GM12865 (cell line): ENCODE data around the gene PLXNA1.

ENCODE experiments used
- DNase-seq: peaks from one replicate; pipeline ENCODE4 v3.0.0; 2010; ENCODE audit warnings: low read depth
- H3K4me3 ChIP-seq: 2 replicates; pipeline ENCODE4 v1.5.1; 2011; ENCODE audit warnings: mild to moderate bottlenecking, low read depth, low read length, control low read depth
- CTCF ChIP-seq: IDR thresholded peaks from 2 replicates; pipeline ENCODE4 v1.5.1; 2011; ENCODE audit warnings: low read length, control low read depth, low read depth, inconsistent platforms; ENCODE audit not compliant: insufficient read depth; ENCODE audit errors: missing control alignments

Gene PLXNA1

GRCh38 chr3:126982126-126982470, 817 bp upstream of the PLXNA1 start:
- TF ChIP-seq CTCF: no peak
- DNase-seq: peak; percentile 75
- peak overlapping the region; percentile 76 for H3K4me3 ChIP-seq

- DNase-seq: no peak
- H3K4me3 ChIP-seq: peak overlapping the region; percentile 63; the same call in 1 of the 2 replicates
- TF ChIP-seq CTCF: no peak
Observed at GRCh38 chr3:126983276-126983652, 349 bp downstream of the PLXNA1 start.

- no peak for TF ChIP-seq CTCF
- peak overlapping the region; percentile 63 for H3K4me3 ChIP-seq
- peak; percentile 30 for DNase-seq
Observed at GRCh38 chr3:126983653-126984390, 907 bp downstream of the PLXNA1 start.

- peak overlapping the region; percentile 63 for H3K4me3 ChIP-seq
- no peak for TF ChIP-seq CTCF
- DNase-seq: no peak
Observed at GRCh38 chr3:126984391-126985131, 1.6 kb downstream of the PLXNA1 start.

- no peak for TF ChIP-seq CTCF
- no peak for DNase-seq
- no peak overlapping the region for H3K4me3 ChIP-seq
Observed at GRCh38 chr3:126985132-126985985, 2.4 kb downstream of the PLXNA1 start.

- no peak for DNase-seq
- no peak for TF ChIP-seq CTCF
- H3K4me3 ChIP-seq: no peak overlapping the region
Observed at GRCh38 chr3:126986001-126986400, 3.1 kb downstream of the PLXNA1 start.
